Measurements from ENCODE around the gene SHISA7. TPM values are rescaled to one million over a fixed set of nuclear protein-coding genes. Genes with fewer than 3 reads are reported as not detected.

The SHISA7 gene
- total RNA-seq, 1 experiment from 2014 or later, result not detected

GRCh38 chr19:55452749-55453346 lies 9.7 kb upstream of the SHISA7 start:
- Histone ChIP-seq H3K27me3 (ENCODE audit: low read length) (peaks cover 17% of the 10 kb centered on the region), H3K4me3 (ENCODE audit: low read length) (no peak overlapping the region), H3F3A (ENCODE audit: low read length, unreplicated experiment) (no peaks in the 10 kb centered on the region), H4K20me1 (ENCODE audit: low read length) (no peaks in the 10 kb centered on the region), H3K9ac (ENCODE audit: low read length) (no peak overlapping the region), H2AFZ (ENCODE audit: low read length) (no peak overlapping the region), H3K9me3 (ENCODE audit: low read length) (no peaks in the 10 kb centered on the region), H3K27ac (ENCODE audit: low read length) (no peak overlapping the region), H3K4me2 (ENCODE audit: low read length) (no peak overlapping the region), H3K9me2 (replicated peaks; ENCODE audit: low read length) (no peaks in the 10 kb centered on the region), H3K36me3 (ENCODE audit: low read depth, low read length) (peaks cover 12% of the 10 kb centered on the region; the same call in 1 of the 2 replicates), H3K4me1 (ENCODE audit: insufficient read depth, low read length) (no peaks in the 10 kb centered on the region), H3K79me2 (ENCODE audit: low read length) (no peaks in the 10 kb centered on the region)
- ChIA-PET POLR2A (ENCODE audit: unreplicated experiment) (no interaction called here), CTCF (no interaction called here)
- DNase-seq (peak; percentile 57), ATAC-seq (peak; percentile 39)
- no peak for TF ChIP-seq EZH2phosphoT487 (IDR thresholded peaks at IDR 0.05; ENCODE audit: borderline replicate concordance, low read length)
- TF ChIP-seq, protein P1, sequence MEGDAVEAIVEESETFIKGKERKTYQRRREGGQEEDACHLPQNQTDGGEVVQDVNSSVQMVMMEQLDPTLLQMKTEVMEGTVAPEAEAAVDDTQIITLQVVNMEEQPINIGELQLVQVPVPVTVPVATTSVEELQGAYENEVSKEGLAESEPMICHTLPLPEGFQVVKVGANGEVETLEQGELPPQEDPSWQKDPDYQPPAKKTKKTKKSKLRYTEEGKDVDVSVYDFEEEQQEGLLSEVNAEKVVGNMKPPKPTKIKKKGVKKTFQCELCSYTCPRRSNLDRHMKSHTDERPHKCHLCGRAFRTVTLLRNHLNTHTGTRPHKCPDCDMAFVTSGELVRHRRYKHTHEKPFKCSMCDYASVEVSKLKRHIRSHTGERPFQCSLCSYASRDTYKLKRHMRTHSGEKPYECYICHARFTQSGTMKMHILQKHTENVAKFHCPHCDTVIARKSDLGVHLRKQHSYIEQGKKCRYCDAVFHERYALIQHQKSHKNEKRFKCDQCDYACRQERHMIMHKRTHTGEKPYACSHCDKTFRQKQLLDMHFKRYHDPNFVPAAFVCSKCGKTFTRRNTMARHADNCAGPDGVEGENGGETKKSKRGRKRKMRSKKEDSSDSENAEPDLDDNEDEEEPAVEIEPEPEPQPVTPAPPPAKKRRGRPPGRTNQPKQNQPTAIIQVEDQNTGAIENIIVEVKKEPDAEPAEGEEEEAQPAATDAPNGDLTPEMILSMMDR (conservative IDR thresholded peaks at IDR 0.05; ENCODE audit: low read depth, low read length), result no peak
- no peak for TF ChIP-seq EZH2 (IDR thresholded peaks at IDR 0.05; ENCODE audit: low read length, unreplicated experiment)
- intact Hi-C loops (cut with micrococcal nuclease), result no loop called here
- no TSS peak for BruUV-seq (replicated peaks)

DNA sequence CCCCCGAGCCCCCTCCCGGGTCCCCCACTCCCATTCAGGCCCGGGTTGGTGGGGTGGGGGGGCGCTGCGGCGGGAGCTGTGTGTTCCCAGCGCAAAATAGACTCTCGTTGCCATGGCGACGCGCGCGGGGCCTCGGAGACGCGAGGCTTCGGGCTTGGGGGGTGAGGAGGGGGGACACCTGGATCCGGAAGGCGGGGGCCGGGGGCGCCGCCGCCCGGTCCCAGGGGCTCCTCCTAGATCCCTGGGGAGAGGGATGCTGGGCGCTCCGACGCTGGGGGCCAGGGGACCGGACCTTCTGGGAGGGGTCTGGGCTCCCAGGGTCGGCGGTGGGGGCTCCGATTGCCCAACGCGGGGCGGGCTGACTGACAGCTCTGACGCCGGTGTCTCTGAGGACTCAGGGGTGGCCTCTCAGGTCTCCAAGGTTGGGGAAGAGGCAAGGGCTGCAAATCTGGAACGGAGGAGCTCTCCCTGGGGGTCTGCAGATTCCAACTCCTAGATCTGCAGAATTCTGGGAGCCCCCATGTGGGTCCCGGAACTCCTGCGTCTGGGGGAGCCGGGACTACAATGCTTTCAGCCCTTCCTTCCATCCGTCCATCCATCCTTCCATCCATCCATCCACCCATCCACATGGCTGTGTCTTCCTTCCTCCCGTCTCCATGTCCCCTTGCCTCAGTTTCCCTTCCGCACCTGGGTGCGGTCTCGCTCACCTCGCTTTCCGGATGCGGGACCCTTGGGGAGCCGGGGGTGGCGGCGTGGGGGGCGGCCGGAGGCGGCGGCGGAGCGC lies 9.1 kb upstream of the SHISA7 start:
- intact Hi-C loops (cut with micrococcal nuclease), result no loop called here
- ATAC-seq, result no peak
- H3K9me2 ChIP-seq (replicated peaks; ENCODE audit: low read length), result no peaks in the 10 kb centered on the region
- no peak for TF ChIP-seq EZH2 (IDR thresholded peaks at IDR 0.05; ENCODE audit: low read length, unreplicated experiment)
- TF ChIP-seq, protein P1 (conservative IDR thresholded peaks at IDR 0.05; ENCODE audit: low read depth, low read length), result no peak
- no peak for TF ChIP-seq EZH2phosphoT487 (IDR thresholded peaks at IDR 0.05; ENCODE audit: borderline replicate concordance, low read length)
- ChIA-PET POLR2A (ENCODE audit: unreplicated experiment) (no interaction called here), CTCF (no interaction called here)
- DNase-seq, result no peak
- H3K4me2 ChIP-seq (ENCODE audit: low read length), result no peak overlapping the region
- BruUV-seq (replicated peaks), result no TSS peak
- peaks cover 12% of the 10 kb centered on the region; the same call in 1 of the 2 replicates for H3K36me3 ChIP-seq (ENCODE audit: low read depth, low read length)
- H3K4me3 ChIP-seq (ENCODE audit: low read length), result no peak overlapping the region
- no peak overlapping the region for H3K27ac ChIP-seq (ENCODE audit: low read length)
- H3K4me1 ChIP-seq (ENCODE audit: insufficient read depth, low read length), result no peaks in the 10 kb centered on the region
- H2AFZ ChIP-seq (ENCODE audit: low read length), result no peak overlapping the region
- H3K79me2 ChIP-seq (ENCODE audit: low read length), result no peaks in the 10 kb centered on the region
- H3K9ac ChIP-seq (ENCODE audit: low read length), result no peak overlapping the region
- H3F3A ChIP-seq (ENCODE audit: low read length, unreplicated experiment), result no peaks in the 10 kb centered on the region
- peaks cover 17% of the 10 kb centered on the region for H3K27me3 ChIP-seq (ENCODE audit: low read length)
- H4K20me1 ChIP-seq (ENCODE audit: low read length), result no peaks in the 10 kb centered on the region
- H3K9me3 ChIP-seq (ENCODE audit: low read length), result no peaks in the 10 kb centered on the region
